HG02763 (cell line): Measurements from ENCODE around the gene C3orf22.

Experiments used
- ATAC-seq: cut with Tn5 transposase; IDR thresholded peaks from one replicate; pipeline ENCODE4 v1.9.1; 2021; ENCODE audit warnings: mild to moderate bottlenecking, moderate library complexity; ENCODE audit not compliant: unreplicated experiment

Gene C3orf22

DNA sequence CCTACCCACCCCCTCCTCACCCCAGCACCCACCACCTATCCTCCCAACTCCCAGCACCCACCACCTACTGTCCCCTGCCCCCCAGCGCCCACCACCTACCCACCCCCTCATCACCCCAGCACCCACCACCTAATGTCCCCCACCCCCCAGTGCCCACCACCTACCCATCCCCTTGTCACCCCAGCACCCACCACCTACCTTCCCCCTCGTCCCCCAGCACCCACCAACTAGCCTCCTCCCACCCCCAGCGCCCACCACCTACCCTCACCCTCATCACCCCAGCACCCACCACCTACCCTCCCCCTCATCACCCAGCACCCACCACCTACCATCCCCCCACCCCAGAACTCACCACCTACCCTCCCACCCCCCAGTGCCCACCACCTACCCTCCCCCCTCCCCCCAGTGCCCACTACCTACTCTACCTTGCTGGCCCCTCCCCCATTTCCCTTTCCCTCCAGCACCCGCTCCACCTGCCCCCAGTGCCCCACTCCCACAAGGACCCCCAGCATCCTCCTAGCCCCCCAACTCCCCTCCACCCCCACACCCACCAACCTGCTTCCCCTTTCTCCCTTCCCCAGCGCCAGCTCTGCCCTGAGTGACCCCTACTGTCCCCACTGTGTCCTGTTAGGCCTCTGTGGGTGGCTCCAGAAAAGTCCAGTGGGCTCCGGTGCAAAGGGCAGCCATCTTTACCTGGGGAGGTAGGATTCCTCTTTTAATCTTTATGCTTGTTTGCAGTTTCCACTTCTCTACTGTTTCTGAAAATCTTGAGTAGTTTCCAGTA is 42.4 kb downstream of the C3orf22 start:
- ATAC-seq: no peak

- ATAC-seq: no peak
Measured at GRCh38 chr3:126515066-126515706, 43.5 kb downstream of the C3orf22 start.

- no peak for ATAC-seq
Measured at GRCh38 chr3:126514161-126514560, 44.6 kb downstream of the C3orf22 start.

DNA sequence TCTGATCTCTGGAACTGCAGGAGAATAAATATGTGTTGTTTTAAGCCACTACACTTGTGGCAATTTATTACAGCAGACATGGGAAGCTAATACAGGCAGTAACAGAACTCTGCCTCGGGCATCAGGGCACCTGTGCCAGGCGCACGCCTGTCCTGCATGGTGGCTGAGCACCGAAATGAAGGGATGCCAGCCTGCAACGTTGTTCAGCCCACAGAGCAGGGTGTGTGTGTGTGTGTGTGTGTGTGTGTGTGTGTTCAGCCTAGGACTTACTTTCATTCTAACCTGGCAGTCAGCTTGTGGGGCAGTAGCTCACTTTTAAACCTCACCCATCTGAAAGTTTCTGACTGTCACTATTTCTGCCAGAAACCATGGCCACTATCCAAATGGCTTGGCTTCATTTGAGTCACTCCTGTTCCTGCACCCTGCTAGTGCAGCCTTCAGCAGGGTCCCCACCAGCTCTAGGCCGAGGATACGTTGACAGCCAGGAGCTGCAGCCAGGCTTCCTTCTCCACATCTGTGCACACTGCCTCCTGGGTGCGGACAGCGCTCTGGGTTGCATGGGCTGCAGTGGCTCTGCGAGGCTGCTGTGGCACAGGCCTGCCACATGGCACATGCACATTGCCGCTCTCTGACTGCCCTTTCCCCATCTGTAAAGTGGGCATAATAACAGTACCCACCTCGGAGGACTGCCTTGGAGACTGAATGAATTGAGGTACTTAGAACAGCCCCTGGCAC is 45.6 kb downstream of the C3orf22 start:
- no peak for ATAC-seq

DNA sequence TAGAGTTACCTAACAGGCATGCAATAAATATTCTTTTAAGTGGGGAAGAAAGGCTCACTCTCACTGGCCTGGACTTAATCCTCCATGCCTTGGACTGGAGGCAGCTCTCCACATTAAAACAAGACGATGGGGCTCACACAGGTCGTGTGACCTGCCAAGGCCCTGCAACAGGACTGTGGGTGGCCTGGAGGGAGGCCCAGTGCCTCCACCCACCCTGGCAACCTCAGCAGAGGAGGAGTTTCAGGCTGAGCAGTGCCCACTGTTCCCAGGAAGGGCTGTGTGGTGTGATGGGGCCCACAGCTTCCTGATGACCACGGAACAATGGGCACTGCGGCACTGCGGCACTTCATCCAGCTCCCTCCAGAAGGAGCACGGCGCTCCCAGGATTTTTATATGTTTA is 46.7 kb downstream of the C3orf22 start:
- no peak for ATAC-seq

DNA sequence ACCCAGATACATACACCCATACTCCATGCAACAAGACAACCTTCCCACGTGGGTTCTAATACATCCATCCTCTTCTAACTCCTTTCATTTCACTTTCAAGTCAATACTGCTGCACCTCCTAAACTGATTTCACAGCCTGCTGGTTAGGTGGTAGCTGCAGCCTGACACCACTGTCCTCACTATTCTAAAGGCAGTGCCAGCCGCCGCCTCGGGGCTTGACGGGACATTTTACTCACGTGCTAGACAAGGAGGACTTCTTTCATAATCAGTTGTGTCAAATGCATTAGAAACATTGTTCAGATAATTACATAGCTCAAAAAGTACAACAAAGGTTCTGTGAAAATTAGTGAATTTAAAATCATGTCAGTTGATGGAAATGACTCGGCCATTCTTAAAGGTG is 47.4 kb downstream of the C3orf22 start:
- no peak for ATAC-seq

- no peak for ATAC-seq
Measured at GRCh38 chr3:126510308-126510910, 48.3 kb downstream of the C3orf22 start.

GRCh38 chr3:126509597-126510307 is 49.0 kb downstream of the C3orf22 start:
- ATAC-seq: no peak

- ATAC-seq: no peak
Measured at GRCh38 chr3:126508564-126508964, 50.2 kb downstream of the C3orf22 start.

GRCh38 chr3:126507886-126508285 is 50.8 kb downstream of the C3orf22 start:
- no peak for ATAC-seq

GRCh38 chr3:126503701-126504100 is 55.0 kb downstream of the C3orf22 start:
- no peak for ATAC-seq

DNA sequence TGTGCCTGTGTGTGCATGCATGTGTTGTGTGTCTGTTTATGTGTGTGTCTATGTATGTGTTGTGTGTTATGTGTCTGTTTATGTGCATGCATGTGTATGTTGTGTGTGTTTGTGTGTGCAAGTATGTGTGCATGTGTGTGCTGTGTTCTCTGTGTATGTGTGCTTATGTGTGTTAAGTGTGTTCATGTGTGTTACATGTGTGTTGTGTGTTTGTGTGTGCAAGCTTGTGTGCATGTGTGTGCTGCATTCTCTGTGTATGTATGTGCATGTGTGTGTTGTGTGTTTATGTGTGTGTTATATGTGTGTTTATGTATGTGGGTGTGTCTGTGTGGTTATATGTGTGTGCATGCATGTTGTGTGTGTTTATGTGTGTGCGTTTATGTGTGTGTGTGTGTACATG is 56.1 kb downstream of the C3orf22 start:
- ATAC-seq: no peak

DNA sequence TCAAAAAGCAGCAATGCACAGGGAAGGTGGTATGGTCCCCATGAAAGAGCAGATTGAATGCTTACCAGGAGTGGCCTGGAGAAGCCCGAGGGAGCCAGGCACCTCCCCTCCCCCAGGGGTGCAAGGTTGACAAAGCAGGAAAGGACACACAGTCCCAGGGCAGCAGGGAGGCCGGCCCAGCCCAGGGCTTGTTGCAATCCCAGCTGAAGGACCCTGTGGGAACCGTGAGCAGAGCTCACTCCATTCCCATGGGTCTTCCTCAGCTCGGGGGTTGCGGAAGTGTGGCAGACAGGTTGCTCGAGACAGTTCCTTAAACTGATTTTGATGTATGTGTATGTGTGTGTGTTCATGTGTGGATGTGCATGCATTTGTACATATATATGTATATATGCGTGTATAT is 57.0 kb downstream of the C3orf22 start:
- no peak for ATAC-seq

- no peak for ATAC-seq
Measured at GRCh38 chr3:126501054-126501453, 57.7 kb downstream of the C3orf22 start.

DNA sequence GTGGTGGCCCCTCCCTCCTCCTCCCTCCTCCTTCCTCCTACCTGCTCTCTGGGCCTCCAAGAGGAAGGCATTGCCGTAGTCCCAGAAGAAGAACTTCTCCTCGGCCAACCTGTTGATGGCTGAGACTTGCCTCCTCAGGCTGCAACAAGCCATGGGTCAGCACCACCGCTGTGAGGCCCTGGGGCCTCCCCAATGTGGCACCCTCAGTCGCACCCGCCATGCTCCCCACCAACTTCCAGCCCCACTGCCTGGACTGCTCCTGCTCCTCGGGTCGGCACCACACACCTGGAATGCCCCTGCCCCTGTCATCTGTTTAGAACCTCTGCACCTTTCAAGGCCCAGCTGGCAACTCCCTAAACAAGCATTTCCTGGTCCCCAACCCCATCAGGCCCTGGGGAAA is 58.7 kb downstream of the C3orf22 start:
- no peak for ATAC-seq
